NCI-H69 (cell line): ENCODE results near the gene DMRTA1.
"Not testable (repeated sequence)": the region's sequence is repeated elsewhere in the genome, so short reads cannot be mapped to it uniquely, and the experiment has no call there.

ENCODE experiments used
- DNase-seq: peaks from one replicate; lab custom pipeline; 2025; lab: John Stamatoyannopoulos, UW

DMRTA1 gene

DNA sequence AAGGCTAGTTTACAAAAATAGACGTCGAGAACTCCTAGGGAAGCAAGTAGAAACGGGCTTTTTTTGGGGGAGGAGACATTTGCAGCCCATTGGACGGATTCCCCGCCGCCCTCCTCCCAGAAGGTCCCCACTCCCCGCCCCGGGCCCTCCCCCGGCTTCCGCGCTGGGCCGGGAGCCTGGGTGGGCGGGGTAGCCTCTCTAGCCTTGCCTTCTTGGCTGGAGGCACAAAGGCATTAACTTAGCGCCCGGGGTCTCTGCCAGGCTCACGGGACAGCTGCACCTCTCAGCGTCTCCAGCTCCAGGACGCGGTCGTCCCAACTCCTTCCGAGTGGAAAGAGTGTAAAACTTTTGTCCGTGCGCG lies at the start of gene DMRTA1:
DMRTA1 (plus strand) TSS at position 236 of the 361 bp plus-strand sequence. CDS start 242 bp downstream, outside the sequence.
- peak; percentile 98 for DNase-seq

- no peak for DNase-seq
Measured at GRCh38 chr9:22401671-22402070, 45.0 kb upstream of the DMRTA1 start.

DNA sequence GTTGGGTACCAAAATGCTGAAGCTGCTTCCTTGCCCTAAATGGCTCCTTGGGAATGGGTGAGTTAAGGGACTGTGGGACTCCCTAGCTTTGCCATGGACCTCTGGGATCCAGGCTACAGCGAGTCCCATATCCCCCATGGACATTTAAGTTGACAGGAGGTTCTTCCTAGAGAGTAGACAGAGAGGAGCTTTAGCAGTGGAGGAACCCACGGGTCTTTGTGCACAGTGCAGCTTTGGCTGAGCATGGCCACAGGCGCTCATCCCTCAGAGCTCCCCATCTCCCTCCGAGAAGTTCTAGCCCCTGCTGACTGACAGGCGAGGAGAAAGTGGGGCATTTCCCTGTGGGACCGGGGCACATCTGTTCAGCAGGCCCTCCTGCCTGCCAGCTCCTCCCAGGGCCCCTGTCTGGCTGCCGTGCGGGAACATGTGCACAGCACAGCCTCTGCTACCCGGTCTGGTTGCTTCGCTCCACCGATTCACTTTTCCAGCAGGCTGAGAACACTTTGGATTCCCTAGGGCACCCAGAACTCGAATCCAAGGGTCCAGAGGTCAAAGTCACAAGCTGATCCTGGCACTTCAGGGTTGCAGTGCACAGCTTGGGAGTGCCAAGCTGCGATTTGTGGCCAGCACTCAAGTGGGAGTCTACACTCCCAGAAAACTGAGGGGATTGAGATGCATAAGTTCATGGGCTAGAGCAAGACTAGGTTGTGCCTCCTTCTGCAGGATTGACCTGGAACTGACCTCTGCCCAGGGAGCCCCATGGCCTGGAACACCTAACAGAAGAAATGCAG lies 40.6 kb upstream of the DMRTA1 start:
- DNase-seq: peak; percentile 23

GRCh38 chr9:22413884-22414283 lies 32.7 kb upstream of the DMRTA1 start:
- no peak for DNase-seq

DNA sequence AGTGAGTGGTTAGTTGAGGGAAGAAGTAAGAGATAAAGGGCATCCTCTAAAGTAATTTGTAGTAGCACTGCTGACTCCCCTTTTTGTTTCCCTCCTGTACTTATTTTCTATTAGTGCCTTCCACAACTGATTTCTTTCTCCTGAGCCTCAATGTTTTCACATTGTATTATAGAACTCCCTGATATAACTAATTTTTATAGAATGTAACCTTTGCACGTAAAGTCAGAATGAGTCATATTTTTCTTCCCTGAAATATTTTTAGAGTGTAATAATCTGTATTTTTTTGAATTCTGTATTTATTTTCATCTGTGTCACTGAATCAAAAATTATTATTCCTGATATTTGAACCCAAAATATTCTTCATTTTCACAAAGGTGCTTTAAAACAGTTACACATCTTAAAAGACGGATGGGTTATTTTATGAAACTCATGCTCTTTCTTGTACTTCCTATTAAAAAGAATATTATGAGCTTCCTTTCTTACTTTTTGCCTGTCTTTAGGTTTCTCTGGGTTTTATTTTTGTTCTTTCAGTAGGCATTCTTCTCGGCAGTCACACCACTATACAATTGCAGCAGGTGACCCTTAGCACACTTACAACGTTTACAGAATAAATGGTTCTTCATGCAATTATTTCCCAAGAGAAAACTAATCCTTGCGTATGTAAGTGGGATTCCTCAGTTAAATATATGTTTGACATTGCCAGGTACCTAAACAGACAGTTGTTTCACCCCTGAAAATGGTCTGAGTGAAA lies 30.5 kb upstream of the DMRTA1 start:
- peak; percentile 94 for DNase-seq

- DNase-seq: peak; percentile 94
Measured at GRCh38 chr9:22416692-22417060, 29.9 kb upstream of the DMRTA1 start.

DNA sequence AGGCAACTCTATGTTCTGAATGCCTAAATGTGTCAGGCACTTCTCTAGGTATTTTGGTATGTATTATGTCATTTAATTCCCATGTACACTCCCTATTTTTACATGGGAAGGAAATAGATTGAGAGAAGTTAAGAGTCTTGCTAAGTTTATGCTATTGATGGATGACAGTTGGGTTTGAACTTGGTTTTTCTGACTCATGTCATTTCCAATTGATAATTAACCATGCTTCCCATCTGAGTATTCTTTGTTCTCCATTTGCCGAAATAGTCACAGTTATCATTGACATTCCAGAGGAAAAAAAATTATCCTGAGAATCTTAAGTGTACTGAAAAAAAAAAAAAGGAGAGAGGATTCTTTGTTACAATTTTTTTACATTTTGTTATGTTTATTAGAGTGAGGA lies 23.1 kb upstream of the DMRTA1 start:
- no peak for DNase-seq

GRCh38 chr9:22424616-22425015 lies 22.0 kb upstream of the DMRTA1 start:
- DNase-seq: no peak

DNA sequence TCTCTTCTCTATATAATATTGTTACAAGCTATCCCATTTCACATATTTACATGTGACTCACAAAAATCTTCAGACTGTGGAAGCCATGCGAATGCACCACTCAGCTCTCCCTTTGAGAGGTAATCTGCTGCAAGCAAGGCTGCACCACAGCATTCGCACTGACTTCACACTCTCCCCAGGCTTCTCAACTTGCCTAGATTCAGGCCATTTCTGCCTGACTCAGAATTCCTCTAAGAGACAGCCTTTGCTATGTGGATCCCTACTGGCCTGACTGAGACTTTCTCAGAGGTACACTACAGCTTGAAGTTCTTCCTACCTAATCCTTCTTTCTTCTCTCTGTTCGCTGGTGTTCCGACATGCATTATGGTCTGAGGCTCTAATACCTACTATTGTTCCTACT lies 21.1 kb upstream of the DMRTA1 start:
- no peak for DNase-seq

DNA sequence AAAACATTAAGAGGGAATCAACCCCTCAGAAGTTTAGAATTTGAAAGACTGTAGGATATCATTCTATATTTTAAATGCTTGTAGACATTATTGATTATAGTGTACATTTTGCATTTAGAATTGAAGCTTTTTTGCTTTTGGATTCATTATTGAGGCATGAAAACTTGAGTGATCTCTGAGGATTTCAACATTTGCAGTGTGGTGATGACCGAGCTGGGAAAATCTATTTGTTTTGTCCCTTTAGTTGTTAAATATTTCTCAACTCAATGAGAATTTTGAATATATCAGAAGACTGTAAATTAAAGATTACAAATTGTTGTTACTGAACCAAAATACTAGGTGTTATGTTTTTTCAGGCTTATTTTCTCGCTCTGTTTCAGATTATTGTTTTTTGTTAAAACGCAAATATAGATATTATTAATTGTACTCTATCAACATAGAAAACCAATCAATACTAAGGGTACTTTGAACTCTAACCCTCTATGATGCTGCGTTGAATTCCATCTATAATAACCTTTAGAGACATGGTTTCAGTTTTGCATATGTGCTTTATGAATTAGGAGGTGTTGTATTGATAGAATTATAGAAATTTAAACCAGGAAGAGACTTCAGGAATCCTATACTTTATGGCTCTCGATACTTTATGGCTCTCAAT lies 19.3 kb upstream of the DMRTA1 start:
- no peak for DNase-seq

DNA sequence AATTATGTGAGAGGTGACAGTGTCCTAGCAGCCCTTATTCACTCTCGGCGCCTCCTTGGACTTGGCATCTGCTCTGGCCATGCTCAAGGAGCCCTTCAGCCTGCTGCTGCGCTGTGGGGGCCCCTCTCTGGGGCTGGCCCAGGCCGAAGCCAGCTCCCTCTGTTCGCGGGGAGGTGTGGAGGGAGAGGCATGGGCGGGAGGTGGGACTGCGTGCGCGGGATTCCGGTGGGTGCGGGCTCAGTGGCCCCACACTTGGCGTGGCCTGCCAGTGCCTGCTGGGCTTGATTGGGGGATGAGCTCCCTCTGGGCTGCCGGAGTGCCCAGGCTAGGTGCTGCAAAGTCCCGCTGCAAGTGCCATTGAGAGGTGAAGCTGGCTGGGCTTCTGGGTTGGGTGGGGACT lies 12.9 kb upstream of the DMRTA1 start:
- DNase-seq: no peak

DNA sequence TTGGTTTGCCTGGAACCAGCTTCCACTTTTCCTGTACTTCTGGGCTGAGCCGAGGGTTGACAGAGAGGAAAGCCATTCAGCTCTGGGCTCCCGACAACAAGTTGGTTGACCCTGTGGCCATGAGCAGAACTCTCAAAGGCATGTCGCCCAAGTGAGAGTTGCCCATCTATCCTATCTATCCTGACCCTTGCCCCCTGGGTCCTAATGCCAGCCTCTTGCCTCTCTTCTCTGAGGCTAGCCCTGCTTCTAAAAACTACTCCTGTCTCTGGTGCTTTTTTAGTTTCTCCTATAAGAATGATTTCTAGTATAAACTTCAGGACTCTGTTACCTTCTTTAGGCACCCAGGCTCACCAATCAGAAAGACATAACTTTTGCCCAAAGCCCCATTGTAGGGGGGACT lies 11.4 kb upstream of the DMRTA1 start:
- not testable (repeated sequence) for DNase-seq

DNA sequence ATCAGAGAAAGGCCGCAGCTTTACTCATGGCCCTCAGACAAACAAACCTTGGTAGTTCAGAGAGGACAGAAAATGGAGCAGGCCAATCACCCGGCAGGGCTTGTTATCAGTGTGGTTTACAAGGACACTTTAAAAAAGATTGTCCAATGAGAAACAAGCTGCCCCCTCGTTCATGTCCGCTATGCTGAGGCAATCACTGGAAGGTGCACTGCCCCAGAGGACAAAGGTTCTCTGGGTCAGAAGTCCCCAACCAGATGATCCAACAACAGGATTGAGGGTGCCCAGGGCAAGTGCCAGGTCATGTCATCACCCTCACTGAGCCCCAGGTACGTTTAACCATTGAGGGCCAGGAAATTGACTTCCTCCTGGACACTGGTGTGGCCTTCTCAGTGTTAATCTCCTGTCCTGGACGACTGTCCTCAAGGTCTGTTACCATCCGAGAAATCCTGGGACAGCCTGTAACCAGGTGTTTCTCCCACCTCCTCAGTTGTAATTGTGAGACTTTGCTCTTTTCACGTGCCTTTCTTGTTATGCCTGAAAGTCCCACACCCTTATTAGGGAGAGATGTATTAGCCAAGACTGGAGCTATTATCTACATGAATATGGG lies 9.1 kb upstream of the DMRTA1 start:
- not testable (repeated sequence) for DNase-seq

DNA sequence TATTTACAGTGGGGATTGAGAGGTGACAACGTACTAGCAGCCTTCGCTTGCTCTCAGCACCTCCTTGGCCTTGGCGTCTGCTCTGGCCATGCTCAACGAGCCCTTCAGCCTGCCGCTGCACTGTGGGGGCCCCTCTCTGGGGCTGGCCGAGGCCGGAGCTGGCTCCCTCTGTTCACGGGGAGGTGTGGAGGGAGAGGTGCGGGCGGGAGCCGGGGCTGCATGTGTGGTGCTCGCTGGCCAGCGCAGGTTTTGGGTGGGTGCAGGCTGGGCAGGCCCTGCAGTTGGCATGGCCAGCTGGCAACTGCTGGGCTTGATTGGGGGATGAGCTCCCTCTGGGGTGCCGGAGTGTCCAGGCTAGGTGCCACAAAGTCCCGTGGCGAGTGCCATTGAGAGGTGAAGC lies 5.8 kb upstream of the DMRTA1 start:
- DNase-seq: no peak

GRCh38 chr9:22446950-22447617 lies 460 bp downstream of the DMRTA1 start:
- peak; percentile 98 for DNase-seq

DNA sequence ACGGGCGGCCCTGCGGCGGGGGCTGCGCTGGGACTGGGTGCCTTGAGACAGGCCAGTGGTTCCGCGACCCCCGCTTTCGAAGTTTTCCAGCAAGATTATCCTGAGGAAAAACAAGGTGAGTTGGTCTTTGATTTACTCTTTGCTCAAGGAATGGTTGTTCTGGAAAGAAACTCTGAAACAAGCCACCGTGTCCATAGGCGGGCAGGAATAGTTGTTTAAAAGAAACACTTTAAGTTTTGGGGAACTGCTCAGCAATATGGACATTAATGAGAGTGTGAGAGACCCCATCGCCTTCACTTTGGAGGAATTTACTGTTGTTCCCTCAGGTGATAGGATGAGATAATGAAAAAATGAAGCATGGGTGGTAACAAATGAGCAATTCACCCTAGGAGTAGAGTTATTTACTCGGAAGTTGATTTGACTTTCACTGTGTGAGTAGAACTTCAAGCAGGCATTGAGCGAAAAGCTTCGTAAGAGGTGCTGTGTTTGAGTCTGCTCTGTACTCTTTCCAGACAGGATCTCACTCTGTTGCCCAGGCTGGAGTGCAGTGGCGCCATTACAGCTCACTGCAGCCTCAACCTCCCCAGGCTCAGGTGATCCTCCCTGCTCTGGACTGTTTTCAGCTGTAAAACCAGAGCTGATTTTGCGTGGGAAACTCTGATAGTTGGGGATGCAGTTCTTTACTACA lies 1.1 kb downstream of the DMRTA1 start:
- DNase-seq: peak; percentile 80

GRCh38 chr9:22449719-22450118 lies 3.1 kb downstream of the DMRTA1 start:
- peak; percentile 35 for DNase-seq

GRCh38 chr9:22452415-22453010 lies 5.9 kb downstream of the DMRTA1 start:
- DNase-seq: peak; percentile 72

GRCh38 chr9:22454016-22454415 lies 7.4 kb downstream of the DMRTA1 start:
- peak; percentile 15 for DNase-seq

DNA sequence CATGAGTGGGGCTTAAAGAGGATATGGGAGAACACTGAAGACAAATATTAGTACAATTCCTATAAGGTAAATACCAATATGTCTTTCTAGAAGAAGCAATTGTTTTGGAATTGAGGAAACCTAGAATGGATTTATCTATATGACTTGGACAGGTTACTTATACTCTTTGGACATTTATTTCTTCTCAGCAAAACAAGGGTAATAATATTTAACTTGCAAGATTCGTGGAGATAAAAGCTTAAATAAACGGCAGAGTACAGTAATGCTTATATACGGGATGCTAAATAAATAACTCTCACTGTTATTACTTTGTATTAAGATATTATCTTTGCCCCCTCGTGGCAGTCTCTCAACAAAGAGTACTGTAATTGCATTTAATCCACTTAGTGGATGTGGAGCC lies 8.6 kb downstream of the DMRTA1 start:
- no peak for DNase-seq

- peak; percentile 79 for DNase-seq
Measured at GRCh38 chr9:22457448-22457847, 10.8 kb downstream of the DMRTA1 start.
